CD14-positive monocyte (primary cell): ENCODE results near the gene PHF21B. TPM values are rescaled to one million over a fixed set of nuclear protein-coding genes. Genes with fewer than 3 reads are reported as not detected.

Experiments
- DNase-seq, 3 donors: peaks; one replicate each; pipeline ENCODE4 v3.0.0-alpha.2; 2011 to 2022
- H2AFZ ChIP-seq: 2 replicates; pipeline ENCODE4 v1.6.0; 2012; ENCODE audit warnings: mild to moderate bottlenecking, low read depth, low read length, inconsistent platforms; ENCODE audit not compliant: insufficient read depth, poor library complexity, severe bottlenecking
- H3K27ac ChIP-seq, 2 donors: 1 replicate in 1 of 2; 2 replicates in 1 of 2; pipeline ENCODE4 v1.5.1; 2012 to 2013; ENCODE audit warnings: low read length in 2 of 2, control low read depth in 1 of 2, inconsistent platforms in 1 of 2, low read depth in 1 of 2, mild to moderate bottlenecking in 1 of 2
- H3K27me3 ChIP-seq, 2 donors: one replicate each; pipeline versions ENCODE4 v1.6.0 to v1.6.1; 2011 to 2013; ENCODE audit warnings: low read length in 2 of 2; ENCODE audit not compliant: control insufficient read depth in 2 of 2, insufficient read depth in 2 of 2
- H3K36me3 ChIP-seq, 2 donors: replicated peaks in 1 of 2; 1 replicate in 1 of 2; 2 replicates in 1 of 2; pipeline versions ENCODE4 v1.5.1 to v1.6.1; 2012 to 2013; ENCODE audit warnings: low read length in 2 of 2, control low read depth in 1 of 2, inconsistent platforms in 1 of 2, mild to moderate bottlenecking in 1 of 2; ENCODE audit not compliant: insufficient read depth in 2 of 2, control insufficient read depth in 1 of 2
- H3K4me1 ChIP-seq, 2 donors: 1 replicate in 1 of 2; 2 replicates in 1 of 2; pipeline versions ENCODE4 v1.5.1 to v1.6.1; 2012 to 2013; ENCODE audit warnings: low read length in 2 of 2, control low read depth in 1 of 2, inconsistent platforms in 1 of 2, mild to moderate bottlenecking in 1 of 2, moderate library complexity in 1 of 2; ENCODE audit not compliant: insufficient read depth in 2 of 2, control insufficient read depth in 1 of 2
- H3K4me2 ChIP-seq: replicated peaks from 2 replicates; pipeline ENCODE3; 2012; ENCODE audit warnings: low read length, moderate library complexity, mild to moderate bottlenecking; ENCODE audit not compliant: poor library complexity, severe bottlenecking; ENCODE audit errors: extremely low read depth
- H3K4me3 ChIP-seq, 3 experiments: fragments of 200-600 bp in 1 of 3; sonication (generic) in 1 of 3; replicated peaks in 1 of 3; 1 replicate in 2 of 3; 2 replicates in 1 of 3; pipeline ENCODE4 v1.5.1; 2011 to 2013; ENCODE audit warnings: low read length in 3 of 3, mild to moderate bottlenecking in 3 of 3, control low read depth in 2 of 3, low read depth in 2 of 3, inconsistent platforms in 1 of 3, moderate library complexity in 1 of 3
- H3K79me2 ChIP-seq: 2 replicates; pipeline ENCODE4 v1.6.0; 2012; ENCODE audit warnings: mild to moderate bottlenecking, control low read depth, inconsistent platforms, low read length, moderate library complexity; ENCODE audit not compliant: insufficient read depth
- H3K9ac ChIP-seq: 2 replicates; pipeline ENCODE4 v1.6.0; 2017; ENCODE audit warnings: low read length, mild to moderate bottlenecking; ENCODE audit not compliant: insufficient read depth, poor library complexity, severe bottlenecking
- H3K9me3 ChIP-seq, 2 donors: replicated peaks in 1 of 2; 1 replicate in 1 of 2; 2 replicates in 1 of 2; pipeline versions ENCODE4 v1.5.1 to v1.6.1; 2012 to 2013; ENCODE audit warnings: low read length in 2 of 2, control low read depth in 1 of 2; ENCODE audit not compliant: control insufficient read depth in 1 of 2, insufficient read depth in 1 of 2
- H4K20me1 ChIP-seq: 2 replicates; pipeline ENCODE4 v1.6.0; 2012; ENCODE audit warnings: mild to moderate bottlenecking, low read length, control low read depth, moderate library complexity; ENCODE audit not compliant: insufficient read depth
- H3K27ac Mint-ChIP-seq, 7 donors: one replicate each; pipeline ENCODE4 v1.8.0; 2020; ENCODE audit warnings: mild to moderate bottlenecking in 7 of 7, mixed read lengths in 7 of 7, moderate library complexity in 6 of 7, inconsistent platforms in 2 of 7
- H3K27me3 Mint-ChIP-seq, 3 donors: one replicate each; pipeline ENCODE4 v1.8.0; 2021 to 2022; ENCODE audit warnings: low read depth in 3 of 3, mild to moderate bottlenecking in 3 of 3, mixed read lengths in 3 of 3, moderate library complexity in 3 of 3, inconsistent platforms in 1 of 3
- H3K36me3 Mint-ChIP-seq, 2 donors: one replicate each; pipeline ENCODE4 v1.8.0; 2020; ENCODE audit warnings: mixed read lengths in 2 of 2, inconsistent platforms in 1 of 2, mild to moderate bottlenecking in 1 of 2
- H3K4me1 Mint-ChIP-seq: one replicate; pipeline ENCODE4 v1.8.0; 2020; ENCODE audit warnings: mild to moderate bottlenecking, mixed read lengths
- H3K4me3 Mint-ChIP-seq, 2 donors: one replicate each; pipeline ENCODE4 v1.8.0; 2020; ENCODE audit warnings: mild to moderate bottlenecking in 2 of 2, mixed read lengths in 2 of 2, moderate library complexity in 1 of 2
- H3K9me3 Mint-ChIP-seq, 7 donors: one replicate each; pipeline ENCODE4 v1.8.0; 2020 to 2022; ENCODE audit warnings: mixed read lengths in 7 of 7, mild to moderate bottlenecking in 6 of 7, moderate library complexity in 6 of 7, inconsistent platforms in 2 of 7
- WGBS: methylation state at CpG from one replicate; pipeline ENCODE4 v1.1.5; 2013; ENCODE audit warnings: missing lambda C conversion rate; ENCODE audit not compliant: insufficient coverage; 5-methylcytosine and 5-hydroxymethylcytosine counted together
- intact Hi-C, 2 donors: fragments of 100-400 bp; cut with micrococcal nuclease; formaldehyde crosslinking; loops; one replicate each; pipeline versions ENCODE4 v1.15.0 to v1.15.1; 2023
- polyA plus RNA-seq, 3 donors: library from polyadenylated mRNA; depleted of rRNA in 1 of 3; unstranded in 2 of 3; stranded (reverse) in 1 of 3; fragments of 300-500 nt in 2 of 3; fragments of >200 nt in 1 of 3; fragmentation: Illumina TruSeq in 2 of 3; gene quantifications; 1 replicate in 2 of 3; 2 replicates in 1 of 3; pipeline ENCODE4 v1.2.3, GENCODE V29; 2012 to 2021
- TF ChIP-seq, protein P1 (sequence below): fragments of 200-600 bp; IDR thresholded peaks from one replicate; pipeline ENCODE4 v1.8.0; 2022; ENCODE audit warnings: antibody characterized with exemption, mild to moderate bottlenecking

Gene PHF21B
- polyA plus RNA-seq, 3 donors, result not detected

- Histone ChIP-seq H3K27ac (no peak overlapping the region), H3K4me2 (no peak overlapping the region), H3K9ac (no peak overlapping the region), H3K9me3 (peaks cover 21 to 30% of the 10 kb centered on the region in 2 donors), H4K20me1 (no peaks in the 10 kb centered on the region), H3K27me3 (peaks cover 0 to 2% of the 10 kb centered on the region in 2 donors), H2AFZ (no peak overlapping the region), H3K79me2 (no peaks in the 10 kb centered on the region), H3K4me1 (no peaks in the 10 kb centered on the region), H3K36me3 (no peaks in the 10 kb centered on the region), H3K4me3 (no peak overlapping the region)
- H3K36me3 Mint-ChIP-seq, result no peaks in the 10 kb centered on the region
- peaks cover 23 to 43% (median 34%) of the 10 kb centered on the region in 7 donors for H3K9me3 Mint-ChIP-seq
- H3K27ac Mint-ChIP-seq, result no peak overlapping the region
- 0% methylated on average over 1 of the region's 2 CpGs for WGBS
- peaks cover 8 to 10% (median 9%) of the 10 kb centered on the region in 3 donors for H3K27me3 Mint-ChIP-seq
- TF ChIP-seq, protein P1, sequence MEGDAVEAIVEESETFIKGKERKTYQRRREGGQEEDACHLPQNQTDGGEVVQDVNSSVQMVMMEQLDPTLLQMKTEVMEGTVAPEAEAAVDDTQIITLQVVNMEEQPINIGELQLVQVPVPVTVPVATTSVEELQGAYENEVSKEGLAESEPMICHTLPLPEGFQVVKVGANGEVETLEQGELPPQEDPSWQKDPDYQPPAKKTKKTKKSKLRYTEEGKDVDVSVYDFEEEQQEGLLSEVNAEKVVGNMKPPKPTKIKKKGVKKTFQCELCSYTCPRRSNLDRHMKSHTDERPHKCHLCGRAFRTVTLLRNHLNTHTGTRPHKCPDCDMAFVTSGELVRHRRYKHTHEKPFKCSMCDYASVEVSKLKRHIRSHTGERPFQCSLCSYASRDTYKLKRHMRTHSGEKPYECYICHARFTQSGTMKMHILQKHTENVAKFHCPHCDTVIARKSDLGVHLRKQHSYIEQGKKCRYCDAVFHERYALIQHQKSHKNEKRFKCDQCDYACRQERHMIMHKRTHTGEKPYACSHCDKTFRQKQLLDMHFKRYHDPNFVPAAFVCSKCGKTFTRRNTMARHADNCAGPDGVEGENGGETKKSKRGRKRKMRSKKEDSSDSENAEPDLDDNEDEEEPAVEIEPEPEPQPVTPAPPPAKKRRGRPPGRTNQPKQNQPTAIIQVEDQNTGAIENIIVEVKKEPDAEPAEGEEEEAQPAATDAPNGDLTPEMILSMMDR, result no peak
- no peak overlapping the region for H3K4me3 Mint-ChIP-seq
- no peaks in the 10 kb centered on the region for H3K4me1 Mint-ChIP-seq
- intact Hi-C loops, result no loop called here
- DNase-seq, result no peak
Observed at GRCh38 chr22:44901301-44901700, 108.5 kb downstream of the PHF21B start.

- H3K9me3 Mint-ChIP-seq, result peaks cover 23 to 35% (median 30%) of the 10 kb centered on the region in 7 donors
- no peak for DNase-seq
Observed at GRCh38 chr22:44898236-44898635, 111.6 kb downstream of the PHF21B start.

More at GRCh38 chr22:44898236-44898635, 111.6 kb downstream of the PHF21B start:
- Mint-ChIP-seq H3K36me3 (no peaks in the 10 kb centered on the region), H3K4me1 (no peaks in the 10 kb centered on the region), H3K27me3 (peaks cover 4 to 9% (median 6%) of the 10 kb centered on the region in 3 donors), H3K4me3 (no peak overlapping the region), H3K27ac (no peak overlapping the region)
- Histone ChIP-seq H2AFZ (no peak overlapping the region), H3K27me3 (peaks cover 0 to 2% of the 10 kb centered on the region in 2 donors), H3K27ac (no peak overlapping the region), H3K79me2 (no peaks in the 10 kb centered on the region), H3K9ac (no peak overlapping the region), H3K4me1 (no peaks in the 10 kb centered on the region), H4K20me1 (no peaks in the 10 kb centered on the region), H3K36me3 (no peaks in the 10 kb centered on the region), H3K9me3 (peaks cover 21 to 25% of the 10 kb centered on the region in 2 donors), H3K4me2 (no peak overlapping the region), H3K4me3 (no peak overlapping the region)
- TF ChIP-seq, protein P1, result no peak
- 100% methylated on average over 3 of the region's 6 CpGs for WGBS
- intact Hi-C loops, result no loop called here
